T-helper 2 cell treated with Interferon-gamma antibody and Interleukin-4, amounts not matched to agents 100 ng/mL and 5 ng/mL, for 36 hours (primary cell): ENCODE results near the gene USP6. TPM values are rescaled to one million over a fixed set of nuclear protein-coding genes. Genes with fewer than 3 reads are reported as not detected.
"Not testable (repeated sequence)": the region's sequence is repeated elsewhere in the genome, so short reads cannot be mapped to it uniquely, and the experiment has no call there.

Experiments used
- intact Hi-C: fragments of 100-400 bp; cut with micrococcal nuclease; formaldehyde crosslinking; loops from one replicate; pipeline ENCODE4 v1.15.1; 2023
- total RNA-seq: library from RNA; stranded (reverse); gene quantifications from 2 replicates; pipeline ENCODE4 v1.2.3, GENCODE V29; 2022

USP6 gene
- 0.02 and 0.09 TPM in 2 replicates for total RNA-seq

GRCh38 chr17:5115673-5116651 is at the start of gene USP6:
Gene USP6, plus strand, starts transcription at chr17:5116032. Its CDS starts 14,336 bp downstream, at chr17:5130368.
- intact Hi-C loops, result no loop called here

GRCh38 chr17:5068236-5068635 is 47.6 kb upstream of the USP6 start:
- intact Hi-C loops, result no loop called here

- intact Hi-C loops, result no loop called here
Measured at GRCh38 chr17:5069724-5070123, 46.1 kb upstream of the USP6 start.

DNA sequence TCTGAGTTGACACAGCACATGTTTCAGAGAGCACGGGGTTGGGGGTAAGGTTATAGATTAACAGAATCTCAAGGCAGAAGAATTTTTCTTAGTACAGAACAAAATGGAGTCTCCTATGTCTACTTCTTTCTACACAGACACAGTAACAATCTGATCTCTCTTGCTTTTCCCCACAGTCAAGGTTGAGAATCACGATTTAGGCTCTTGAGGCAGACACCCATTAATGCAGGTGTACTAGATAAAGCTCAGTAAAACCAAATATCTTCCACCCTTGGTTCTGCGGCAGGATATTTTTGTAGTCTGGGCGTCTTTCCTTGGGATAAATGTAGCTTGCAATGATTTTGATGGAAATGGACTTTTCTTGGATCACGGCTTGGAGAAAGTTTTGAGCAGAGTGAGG is 40.4 kb upstream of the USP6 start:
- intact Hi-C loops, result not testable (repeated sequence)

GRCh38 chr17:5077275-5077674 is 38.6 kb upstream of the USP6 start:
- intact Hi-C loops, result not testable (repeated sequence)

DNA sequence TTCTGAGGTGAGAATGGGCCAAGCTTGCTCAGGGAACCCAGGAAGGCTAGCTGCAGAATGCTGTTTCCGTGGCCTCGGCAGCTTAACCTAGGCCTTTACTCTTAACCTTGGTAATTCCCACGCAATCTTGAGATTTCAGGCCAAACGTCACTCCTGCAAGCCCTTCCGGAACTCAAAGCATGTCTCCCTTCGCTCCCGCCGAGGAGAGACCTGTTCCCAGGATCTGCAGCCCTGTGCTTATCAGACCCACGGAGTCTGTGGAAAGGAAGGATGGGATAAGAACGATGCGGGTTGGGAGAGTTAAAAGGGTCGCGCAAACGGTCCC is 38.1 kb upstream of the USP6 start:
- intact Hi-C loops, result loop anchor here (1.0 to 2.0 kb wide), 2 partner anchors 35 to 113 kb away; partner anchors contain the start of gene ZNF594

GRCh38 chr17:5078106-5079028 is 37.5 kb upstream of the USP6 start, which contains the start of gene ZFP3:
Gene ZFP3, plus strand, starts transcription at chr17:5078467. Its CDS starts 13,038 bp downstream, at chr17:5091505.
- intact Hi-C loops, result loop anchor here (1.0 to 2.0 kb wide), 2 partner anchors 34 to 112 kb away; partner anchors contain the start of gene ZNF594

- intact Hi-C loops, result no loop called here
Measured at GRCh38 chr17:5080591-5080990, 35.2 kb upstream of the USP6 start.

DNA sequence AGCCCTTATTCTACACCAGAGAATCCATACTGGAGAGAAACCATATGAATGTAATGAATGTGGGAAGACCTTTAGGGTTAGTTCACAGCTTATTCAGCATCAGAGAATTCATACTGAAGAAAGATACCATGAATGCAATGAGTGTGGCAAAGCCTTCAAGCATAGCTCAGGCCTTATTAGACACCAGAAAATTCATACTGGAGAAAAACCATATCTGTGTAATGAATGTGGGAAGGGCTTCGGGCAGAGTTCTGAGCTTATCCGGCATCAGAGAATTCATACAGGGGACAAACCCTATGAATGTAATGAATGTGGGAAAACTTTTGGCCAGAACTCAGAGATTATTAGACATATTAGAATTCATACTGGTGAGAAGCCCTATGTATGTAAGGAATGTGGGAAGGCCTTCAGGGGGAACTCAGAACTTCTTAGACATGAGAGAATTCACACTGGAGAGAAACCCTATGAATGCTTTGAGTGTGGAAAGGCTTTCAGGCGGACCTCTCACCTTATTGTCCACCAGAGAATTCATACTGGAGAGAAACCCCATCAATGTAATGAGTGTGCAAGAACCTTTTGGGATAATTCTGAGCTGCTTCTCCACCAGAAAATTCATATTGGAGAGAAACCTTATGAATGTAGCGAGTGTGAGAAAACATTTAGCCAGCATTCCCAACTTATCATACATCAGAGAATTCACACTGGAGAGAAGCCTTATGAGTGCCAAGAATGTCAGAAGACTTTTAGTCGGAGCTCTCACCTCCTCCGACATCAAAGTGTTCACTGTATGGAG is 23.4 kb upstream of the USP6 start:
- intact Hi-C loops, result no loop called here

GRCh38 chr17:5096731-5097100 is 19.1 kb upstream of the USP6 start:
- intact Hi-C loops, result no loop called here

DNA sequence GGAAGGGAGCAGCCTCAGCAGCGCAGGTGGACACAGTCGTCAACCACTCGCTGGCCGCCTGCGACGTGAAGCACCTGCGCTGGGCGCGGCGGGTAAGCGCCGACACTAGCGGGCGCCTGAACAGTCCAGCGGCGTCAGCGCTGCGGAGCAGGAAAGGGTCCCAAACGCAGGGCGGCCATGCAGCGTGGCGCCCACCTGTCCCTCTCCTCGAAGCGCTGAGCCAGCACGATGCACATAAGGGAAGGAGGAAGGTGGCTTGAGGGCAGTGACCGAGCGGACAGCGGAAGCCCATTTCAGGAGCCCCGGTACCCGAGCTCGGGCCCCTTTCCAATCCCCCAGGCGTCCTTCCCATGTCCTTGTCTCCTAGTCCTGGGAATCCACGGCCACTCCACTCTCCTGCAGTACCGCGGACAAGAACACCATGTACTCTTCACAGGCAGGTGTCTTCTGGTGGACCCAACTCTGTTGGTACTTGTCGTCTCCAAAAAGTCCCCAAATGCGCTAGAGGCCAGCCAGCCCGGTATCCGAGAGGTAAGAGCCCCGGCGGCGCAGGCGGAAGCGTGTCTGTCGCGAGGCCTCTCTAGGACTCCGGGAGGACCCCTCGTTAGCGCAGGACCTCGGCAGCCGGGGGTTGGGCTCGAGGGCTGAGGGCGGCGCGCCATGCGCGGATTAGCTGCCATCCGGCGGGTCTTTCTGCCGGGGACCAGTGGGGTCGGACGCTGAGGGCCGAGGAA is 18.6 kb upstream of the USP6 start:
- intact Hi-C loops, result no loop called here

GRCh38 chr17:5099271-5099670 is 16.6 kb upstream of the USP6 start:
- intact Hi-C loops, result no loop called here

DNA sequence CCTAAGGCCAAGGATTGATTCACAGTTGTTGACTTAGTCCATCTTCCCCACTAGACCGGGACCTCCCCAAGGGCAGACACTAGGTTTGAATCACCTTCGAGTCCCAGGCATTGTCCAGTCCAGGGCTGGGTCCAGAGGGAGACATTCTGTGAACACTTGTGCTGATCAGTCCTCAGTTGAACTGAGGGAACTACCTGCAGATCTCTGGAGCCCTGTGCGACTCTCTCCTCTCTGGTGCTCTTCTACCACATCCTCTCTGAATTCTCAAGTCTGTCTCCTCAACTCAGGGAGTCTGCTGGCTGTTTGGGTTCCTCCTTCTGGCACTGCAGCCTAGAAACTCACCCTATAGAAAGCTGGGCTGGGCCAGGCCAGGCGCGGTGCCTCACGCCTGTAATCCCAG is 15.0 kb upstream of the USP6 start:
- intact Hi-C loops, result no loop called here

DNA sequence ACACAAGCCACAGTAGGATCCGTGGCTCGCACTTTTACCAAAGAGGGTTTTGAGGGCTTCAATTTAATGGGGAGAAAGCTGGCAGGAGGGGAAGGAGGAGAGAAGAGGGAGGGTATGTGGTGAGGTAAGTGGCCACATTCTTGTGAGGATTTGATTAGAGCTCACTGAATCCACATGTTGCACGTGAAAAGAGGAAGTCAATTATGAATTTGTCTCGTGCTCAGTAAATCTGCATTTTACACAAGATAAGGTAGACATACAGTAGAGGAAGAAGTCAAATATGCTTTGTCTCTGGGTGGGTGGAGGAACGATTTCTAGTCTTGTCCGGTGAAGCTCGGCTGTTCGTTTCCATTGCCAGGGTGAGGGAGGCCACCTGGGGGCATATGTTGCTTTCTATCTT is 5.0 kb upstream of the USP6 start:
- intact Hi-C loops, result loop anchor here (2.0 kb wide), 1 partner anchor 80 kb away; the partner anchor contains the start of gene ZNF594

DNA sequence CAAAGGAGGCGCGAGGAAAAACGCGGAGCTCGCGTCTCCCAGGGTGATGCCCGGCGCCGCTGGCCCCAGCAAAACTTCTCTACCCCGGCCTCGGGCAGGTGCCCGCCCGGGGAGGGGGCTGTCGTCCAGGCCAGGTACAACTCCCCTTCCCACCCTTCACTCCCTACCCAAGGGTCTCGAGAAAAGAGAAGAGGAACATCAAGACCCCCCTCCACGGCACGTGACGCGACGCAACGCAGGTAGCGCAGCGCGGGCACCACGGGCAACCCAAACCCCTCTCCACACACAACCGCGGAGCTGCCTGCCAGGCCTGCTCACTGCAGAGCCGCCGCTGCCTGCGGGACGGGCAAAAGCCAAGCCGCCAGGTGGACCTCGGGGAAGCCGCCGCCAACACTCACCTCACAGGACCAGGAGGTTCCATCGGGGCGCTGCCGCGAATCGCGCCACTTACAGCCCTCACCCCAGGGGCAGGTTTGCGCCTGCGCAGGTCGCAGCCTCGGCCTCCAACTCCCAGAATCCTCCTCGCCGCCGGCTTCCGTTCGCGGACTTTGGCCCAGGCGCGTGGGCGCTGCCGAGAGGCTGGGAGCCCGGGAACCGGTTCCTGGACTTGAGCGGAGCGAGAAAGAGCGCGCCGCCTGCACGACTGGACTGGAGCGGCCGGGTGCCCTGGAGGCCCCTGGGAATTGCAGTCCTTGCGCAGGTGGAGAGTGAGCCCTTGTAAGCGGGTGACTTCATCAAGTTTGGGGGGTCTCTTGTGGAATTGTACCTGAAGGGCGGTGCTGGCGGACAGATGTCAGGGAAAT is 4.2 kb upstream of the USP6 start, which contains the start of gene ZNF232:
Gene ZNF232 (minus strand): TSS at position 477 of the 803 bp plus-strand sequence. CDS start 56 bp downstream, at position 421.
- intact Hi-C loops, result loop anchor here (1.0 to 2.0 kb wide), 2 partner anchors 33 to 79 kb away; partner anchors contain the start of genes ZFP3 and ZNF594

DNA sequence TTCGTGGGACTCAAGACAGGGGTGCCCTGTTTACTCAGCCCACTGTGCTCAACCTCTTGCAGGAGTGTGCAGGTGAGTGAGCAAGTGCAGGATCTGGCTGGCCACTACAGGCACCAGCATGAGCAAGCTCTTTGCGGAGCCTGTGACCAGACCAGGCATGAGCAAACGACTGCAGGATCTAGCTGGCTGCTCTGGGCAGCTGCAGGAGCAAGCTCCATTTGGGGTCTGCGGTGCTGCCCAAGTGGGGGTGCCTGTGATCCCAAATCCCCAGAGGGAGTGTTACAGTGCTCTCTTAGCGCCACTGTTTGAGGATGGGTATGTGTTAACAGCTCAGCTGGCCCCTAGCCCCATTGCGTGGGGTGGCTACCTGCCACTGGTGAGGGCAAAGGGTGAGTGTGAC is 2.4 kb downstream of the USP6 start:
- intact Hi-C loops, result no loop called here

- intact Hi-C loops, result no loop called here
Measured at GRCh38 chr17:5120036-5120435, 4.2 kb downstream of the USP6 start.

- intact Hi-C loops, result not testable (repeated sequence)
Measured at GRCh38 chr17:5120436-5121185, 4.8 kb downstream of the USP6 start.
